IMR-90 (cell line): Measurements from ENCODE around the gene RPS15. TPM values are rescaled to one million over a fixed set of nuclear protein-coding genes. Genes with fewer than 3 reads are reported as not detected.
A peak's percentile ranks its signal among the peaks of the same experiment; 100 is the strongest.

ENCODE experiments used
- CEBPB ChIP-seq: IDR thresholded peaks from 2 replicates; pipeline ENCODE4 v1.6.1; 2012; ENCODE audit warnings: low read depth, low read length, improper control_type of control experiment
- CHD1 ChIP-seq: IDR thresholded peaks from 2 replicates; pipeline ENCODE4 v1.6.1; 2012; ENCODE audit warnings: low read depth, low read length, improper control_type of control experiment
- MAZ ChIP-seq: IDR thresholded peaks from 2 replicates; pipeline ENCODE4 v1.6.1; 2012; ENCODE audit warnings: low read depth, mild to moderate bottlenecking, low read length, improper control_type of control experiment, moderate library complexity, borderline replicate concordance
- RAD21 ChIP-seq: IDR thresholded peaks from 2 replicates; pipeline ENCODE4 v1.6.1; 2012; ENCODE audit warnings: low read length, improper control_type of control experiment
- SMC3 ChIP-seq: fragments of 150-350 bp; IDR thresholded peaks from 2 replicates; pipeline ENCODE4 v1.6.1; 2016; ENCODE audit warnings: low read depth, mild to moderate bottlenecking, antibody characterized with exemption, low read length, moderate library complexity
- polyA plus RNA-seq, 3 experiments: library from polyadenylated mRNA; depleted of rRNA; stranded (reverse); fragments of >200 nt; gene quantifications; 2 replicates each; pipeline ENCODE4 v1.2.3, GENCODE V29; 2012; ENCODE audit warnings: low replicate concordance in 1 of 3
- total RNA-seq: library from RNA; depleted of rRNA; stranded (reverse); fragments of >200 nt; gene quantifications from 2 replicates; pipeline ENCODE4 v1.2.3, GENCODE V29; 2012
- TF ChIP-seq, protein P1 (sequence below): fragments of 150-350 bp; IDR thresholded peaks from 2 replicates; pipeline ENCODE4 v1.6.1; 2017; ENCODE audit warnings: mild to moderate bottlenecking, antibody characterized with exemption, low read length, low read depth

The RPS15 gene
- total and polyA plus RNA-seq, 2 of the 4 experiments (the other 2 are of a cell fraction), result 1,179 to 1,855 TPM

DNA sequence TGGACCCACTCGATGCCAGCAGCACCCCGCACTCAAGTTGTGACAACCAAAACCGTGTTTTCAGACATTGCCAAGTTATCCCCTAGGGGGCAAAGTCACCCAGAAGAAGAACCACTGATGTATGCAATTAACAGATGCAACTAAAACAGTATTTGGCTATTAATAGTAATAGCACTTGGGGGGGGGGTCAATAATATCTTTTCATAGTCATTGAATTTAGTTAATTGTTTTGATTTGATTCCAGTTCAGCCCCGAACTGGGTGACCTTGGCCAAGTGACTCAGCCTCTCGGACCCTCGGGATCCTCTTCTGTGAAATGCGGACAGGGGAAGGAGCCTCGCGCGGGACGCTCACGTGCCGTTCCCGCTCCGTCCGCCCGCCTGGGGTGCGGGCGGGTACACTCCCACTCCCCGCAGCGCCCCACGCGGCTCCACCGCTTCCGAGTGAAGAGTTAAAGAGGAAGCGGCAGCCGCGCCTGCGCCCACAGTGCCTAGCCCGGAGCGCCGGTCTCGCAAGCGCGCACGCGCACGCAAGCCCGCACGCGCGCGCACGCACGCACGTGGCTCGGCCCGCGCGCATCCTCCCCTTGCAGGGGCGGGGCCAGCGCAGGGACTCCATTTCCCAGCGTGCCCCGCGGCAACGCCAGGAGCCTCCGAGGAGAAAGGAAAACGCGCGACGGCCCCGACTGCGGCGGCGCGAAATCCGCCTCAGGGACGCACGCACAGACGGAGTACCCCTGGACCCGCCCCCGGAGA lies 31.2 kb upstream of the RPS15 start (continued):
- TF ChIP-seq, protein P1, sequence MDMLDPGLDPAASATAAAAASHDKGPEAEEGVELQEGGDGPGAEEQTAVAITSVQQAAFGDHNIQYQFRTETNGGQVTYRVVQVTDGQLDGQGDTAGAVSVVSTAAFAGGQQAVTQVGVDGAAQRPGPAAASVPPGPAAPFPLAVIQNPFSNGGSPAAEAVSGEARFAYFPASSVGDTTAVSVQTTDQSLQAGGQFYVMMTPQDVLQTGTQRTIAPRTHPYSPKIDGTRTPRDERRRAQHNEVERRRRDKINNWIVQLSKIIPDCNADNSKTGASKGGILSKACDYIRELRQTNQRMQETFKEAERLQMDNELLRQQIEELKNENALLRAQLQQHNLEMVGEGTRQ, result peak; percentile 90
- TF ChIP-seq RAD21, result peak; percentile 36
- peak; percentile 26; the same call in 1 of the 2 replicates for TF ChIP-seq SMC3
- no peak for TF ChIP-seq CEBPB
- no peak for TF ChIP-seq CHD1
- peak; percentile 91 for TF ChIP-seq MAZ
